Astrocyte of the cerebellum (primary cell): ENCODE results near the gene CCNDBP1.
"Not testable (repeated sequence)": the region's sequence is repeated elsewhere in the genome, so short reads cannot be mapped to it uniquely, and the experiment has no call there.

Experiments used
- DNase-seq: peaks from one replicate; pipeline ENCODE4 v3.0.0-alpha.2; 2011; ENCODE audit warnings: low read depth
- H3K4me3 ChIP-seq: 2 replicates; pipeline ENCODE4 v1.5.1; 2011; ENCODE audit warnings: mild to moderate bottlenecking, low read depth, low read length, moderate library complexity
- CTCF ChIP-seq: IDR thresholded peaks from 2 replicates; pipeline ENCODE4 v1.5.1; 2012; ENCODE audit warnings: low read length, low read depth, moderate library complexity, mild to moderate bottlenecking; ENCODE audit errors: missing control alignments
- in situ Hi-C: cut with HindIII; loops from 2 replicates; pipeline ENCODE4 v1.10.0; 2017; ENCODE audit warnings: low sequenced_read_pairs

CCNDBP1 gene

DNA sequence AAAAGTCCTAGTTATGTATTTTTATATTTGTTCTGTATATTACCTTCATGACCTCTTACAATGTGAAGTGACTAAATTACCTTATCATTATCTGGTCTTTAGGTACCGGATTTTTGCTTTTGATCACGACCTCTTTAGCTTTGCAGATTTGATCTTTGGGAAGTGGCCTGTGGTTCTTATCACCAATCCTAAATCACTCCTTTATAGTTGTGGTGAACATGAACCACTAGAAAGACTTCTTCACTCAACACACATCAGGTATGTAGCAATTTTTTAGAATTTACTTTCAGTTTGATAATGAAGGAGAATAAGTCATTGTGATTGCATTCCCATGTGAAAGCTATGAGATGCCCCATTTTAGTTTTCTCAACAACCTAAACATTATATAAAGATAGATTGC lies 33.5 kb upstream of the CCNDBP1 start:
- no peak for TF ChIP-seq CTCF
- DNase-seq: no peak
- in situ Hi-C loops: no loop called here
- no peak overlapping the region for H3K4me3 ChIP-seq

- in situ Hi-C loops: no loop called here
- no peak overlapping the region for H3K4me3 ChIP-seq
- no peak for TF ChIP-seq CTCF
- no peak for DNase-seq
Observed at GRCh38 chr15:43153269-43153668, 31.9 kb upstream of the CCNDBP1 start.

GRCh38 chr15:43165801-43166325 lies 19.3 kb upstream of the CCNDBP1 start:
- TF ChIP-seq CTCF: no peak

DNA sequence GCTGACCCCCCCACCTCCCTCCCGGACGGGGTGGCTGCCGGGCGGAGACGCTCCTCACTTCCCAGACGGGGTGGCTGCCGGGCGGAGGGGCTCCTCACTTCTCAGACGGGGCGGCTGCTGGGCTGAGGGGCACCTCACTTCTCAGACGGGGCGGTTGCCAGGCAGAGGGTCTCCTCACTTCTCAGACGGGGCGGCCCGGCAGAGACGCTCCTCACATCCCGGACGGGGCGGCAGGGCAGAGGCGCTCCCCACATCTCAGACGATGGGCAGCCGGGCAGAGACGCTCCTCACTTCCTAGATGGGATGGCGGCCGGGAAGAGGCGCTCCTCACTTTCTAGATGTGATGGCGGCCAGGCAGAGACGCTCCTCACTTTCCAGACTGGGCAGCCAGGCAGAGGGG lies 17.9 kb upstream of the CCNDBP1 start:
- DNase-seq, in situ Hi-C loops, H3K4me3 ChIP-seq: not testable (repeated sequence)

More at GRCh38 chr15:43165801-43166325, 19.3 kb upstream of the CCNDBP1 start:
- no peak overlapping the region for H3K4me3 ChIP-seq
- in situ Hi-C loops: no loop called here
- no peak for DNase-seq

DNA sequence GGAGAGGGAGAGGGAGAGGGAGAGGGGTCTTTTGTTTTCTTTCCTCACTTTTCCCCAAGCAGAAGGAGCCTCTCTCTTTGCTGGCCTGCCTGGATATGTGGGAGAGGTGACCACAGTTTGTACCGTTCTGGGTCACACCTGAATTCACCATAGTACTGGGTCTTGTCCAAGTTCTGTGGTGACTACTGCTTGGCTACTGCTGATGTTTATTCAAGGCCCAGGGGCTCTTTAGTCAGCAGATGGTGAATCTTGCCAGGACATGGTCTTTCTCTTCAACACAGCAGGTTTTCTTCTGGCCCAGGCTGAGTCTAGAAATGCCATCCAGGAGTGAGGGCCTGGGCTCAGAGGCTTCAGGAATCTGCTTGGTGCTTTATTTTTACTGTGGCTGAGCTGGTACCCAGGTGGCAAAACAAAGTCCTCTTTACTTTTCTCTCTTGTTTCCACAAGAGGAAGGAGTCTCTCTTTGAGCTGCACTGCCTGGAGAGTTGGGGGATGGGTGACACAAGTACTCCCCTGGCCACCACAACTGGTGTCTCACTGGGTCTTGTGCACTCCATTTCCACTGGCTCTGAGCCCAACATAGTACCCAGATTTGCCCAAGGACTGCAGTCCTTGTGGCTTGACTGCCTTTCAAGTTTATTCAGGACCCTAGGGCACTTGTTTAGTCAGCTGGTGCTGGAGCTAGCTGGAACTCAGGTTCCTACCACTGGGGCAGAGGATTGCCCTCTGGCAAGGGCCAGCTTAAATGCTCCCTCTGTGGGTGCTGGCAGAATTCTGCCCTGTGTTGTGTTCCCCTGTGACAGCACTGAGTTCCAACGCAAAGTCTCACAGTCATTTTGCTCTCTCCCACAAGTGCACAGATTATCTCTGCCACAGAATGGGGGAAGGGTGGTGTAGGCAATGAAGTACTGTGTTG lies 16.8 kb upstream of the CCNDBP1 start:
- TF ChIP-seq CTCF: no peak
- H3K4me3 ChIP-seq: no peak overlapping the region
- peak; percentile 90 for DNase-seq
- in situ Hi-C loops: no loop called here

DNA sequence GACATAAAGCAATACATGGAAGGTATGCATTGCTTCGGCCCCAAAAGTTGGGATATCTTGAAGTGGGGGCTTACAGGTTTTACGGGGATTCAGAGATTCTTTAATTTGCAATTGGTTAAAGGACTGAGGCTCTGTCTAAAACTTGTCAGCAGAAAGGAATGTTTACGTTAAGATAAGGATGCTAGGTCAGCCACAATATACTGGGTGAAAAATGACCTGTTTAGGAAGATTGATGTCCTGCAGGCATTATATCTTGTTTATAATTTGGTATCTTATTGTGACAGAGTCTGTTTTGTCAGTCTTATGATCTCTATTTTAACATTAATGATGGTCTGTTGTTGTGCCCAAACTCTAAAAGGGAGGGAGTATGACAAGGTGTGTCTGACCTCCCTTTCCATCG lies 15.3 kb upstream of the CCNDBP1 start:
- in situ Hi-C loops: no loop called here
- TF ChIP-seq CTCF: no peak
- no peak for DNase-seq

GRCh38 chr15:43175656-43176309 lies 9.4 kb upstream of the CCNDBP1 start:
- H3K4me3 ChIP-seq, DNase-seq, in situ Hi-C loops: not testable (repeated sequence)

More for the DNA sequence above, 15.3 kb upstream of the CCNDBP1 start:
- no peak overlapping the region for H3K4me3 ChIP-seq

- in situ Hi-C loops, DNase-seq, H3K4me3 ChIP-seq: not testable (repeated sequence)
Observed at GRCh38 chr15:43177147-43177546, 8.1 kb upstream of the CCNDBP1 start.
